Measurements from ENCODE around the gene C16orf82.

DNA sequence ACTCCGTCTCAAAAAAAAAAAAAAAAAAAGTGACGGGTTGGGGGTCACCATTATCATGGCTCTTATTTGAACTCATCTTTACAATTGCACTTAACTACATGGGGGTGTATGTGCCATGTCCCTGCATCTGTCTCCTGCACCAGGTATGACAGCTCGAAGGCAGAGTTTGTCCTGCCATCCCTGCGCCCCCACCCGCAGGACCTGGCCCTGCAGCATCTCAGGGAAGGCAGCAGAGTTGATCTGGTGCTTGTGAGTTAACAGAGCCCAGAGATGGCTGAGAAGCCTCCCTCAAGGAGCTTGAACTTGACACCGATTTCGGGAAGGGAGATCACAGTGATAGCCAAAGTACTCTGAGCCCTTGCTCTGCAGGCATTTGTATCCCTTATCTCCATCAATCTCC is 44.8 kb downstream of the C16orf82 start:
- TF ChIP-seq, protein P1, sequence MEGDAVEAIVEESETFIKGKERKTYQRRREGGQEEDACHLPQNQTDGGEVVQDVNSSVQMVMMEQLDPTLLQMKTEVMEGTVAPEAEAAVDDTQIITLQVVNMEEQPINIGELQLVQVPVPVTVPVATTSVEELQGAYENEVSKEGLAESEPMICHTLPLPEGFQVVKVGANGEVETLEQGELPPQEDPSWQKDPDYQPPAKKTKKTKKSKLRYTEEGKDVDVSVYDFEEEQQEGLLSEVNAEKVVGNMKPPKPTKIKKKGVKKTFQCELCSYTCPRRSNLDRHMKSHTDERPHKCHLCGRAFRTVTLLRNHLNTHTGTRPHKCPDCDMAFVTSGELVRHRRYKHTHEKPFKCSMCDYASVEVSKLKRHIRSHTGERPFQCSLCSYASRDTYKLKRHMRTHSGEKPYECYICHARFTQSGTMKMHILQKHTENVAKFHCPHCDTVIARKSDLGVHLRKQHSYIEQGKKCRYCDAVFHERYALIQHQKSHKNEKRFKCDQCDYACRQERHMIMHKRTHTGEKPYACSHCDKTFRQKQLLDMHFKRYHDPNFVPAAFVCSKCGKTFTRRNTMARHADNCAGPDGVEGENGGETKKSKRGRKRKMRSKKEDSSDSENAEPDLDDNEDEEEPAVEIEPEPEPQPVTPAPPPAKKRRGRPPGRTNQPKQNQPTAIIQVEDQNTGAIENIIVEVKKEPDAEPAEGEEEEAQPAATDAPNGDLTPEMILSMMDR (IDR thresholded peaks at IDR 0.05; ENCODE audit: low read depth, low read length, poor library complexity, severe bottlenecking): no peak
- no peak for TF ChIP-seq EZH2phosphoT487 (IDR thresholded peaks at IDR 0.05; ENCODE audit: borderline replicate concordance, low read length)

Data from DOHH2 (cell line).